IgD-negative memory B cell (primary cell): Measurements from ENCODE around the gene SOBP. TPM values are rescaled to one million over a fixed set of nuclear protein-coding genes. Genes with fewer than 3 reads are reported as not detected.

Source experiments
- H3K27ac Mint-ChIP-seq, 3 donors: one replicate each; pipeline ENCODE4 v1.8.0; 2020 to 2022; ENCODE audit warnings: mild to moderate bottlenecking in 3 of 3, mixed read lengths in 3 of 3, moderate library complexity in 1 of 3
- H3K27me3 Mint-ChIP-seq: one replicate; pipeline ENCODE4 v1.8.0; 2021; ENCODE audit warnings: mixed read lengths
- H3K36me3 Mint-ChIP-seq: one replicate; pipeline ENCODE4 v1.8.0; 2020; ENCODE audit warnings: mild to moderate bottlenecking, mixed read lengths
- H3K4me1 Mint-ChIP-seq, 3 donors: one replicate each; pipeline ENCODE4 v1.8.0; 2020 to 2022; ENCODE audit warnings: mixed read lengths in 3 of 3, mild to moderate bottlenecking in 1 of 3
- H3K4me3 Mint-ChIP-seq, 4 donors: one replicate each; pipeline ENCODE4 v1.8.0; 2020 to 2022; ENCODE audit warnings: mild to moderate bottlenecking in 4 of 4, mixed read lengths in 4 of 4, moderate library complexity in 3 of 4
- H3K9me3 Mint-ChIP-seq, 3 donors: one replicate each; pipeline ENCODE4 v1.8.0; 2020 to 2021; ENCODE audit warnings: mixed read lengths in 3 of 3, mild to moderate bottlenecking in 1 of 3
- polyA plus RNA-seq: library from polyadenylated mRNA; unstranded; fragments of 300-500 nt; fragmentation: Illumina TruSeq; gene quantifications from one replicate; pipeline ENCODE4 v1.2.3, GENCODE V29; 2021

Gene SOBP
- polyA plus RNA-seq, 1 donor from 2014 or later, result 1.0 TPM

DNA sequence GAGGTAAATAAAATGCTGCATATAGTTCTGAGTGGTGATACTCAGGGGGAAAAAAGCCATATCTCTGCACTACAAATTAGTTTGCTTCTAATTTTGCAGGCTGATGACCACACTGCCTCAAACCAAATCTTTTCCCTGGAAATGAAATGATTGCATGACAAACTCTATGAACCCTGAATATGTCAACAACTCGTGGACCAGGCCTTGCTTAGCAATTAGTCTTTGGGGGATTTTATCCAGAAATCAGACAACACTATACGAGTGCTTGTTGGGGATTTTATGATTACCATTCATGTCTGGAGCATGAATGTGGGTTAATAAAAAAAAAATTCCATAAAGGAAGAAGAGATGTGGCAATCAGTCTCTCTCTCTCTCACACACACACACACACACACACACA, 42.0 kb downstream of the SOBP start:
- no peaks in the 10 kb centered on the region for H3K36me3 Mint-ChIP-seq
- H3K27me3 Mint-ChIP-seq, result no peaks in the 10 kb centered on the region
- no peaks in the 10 kb centered on the region for H3K4me1 Mint-ChIP-seq
- H3K9me3 Mint-ChIP-seq, result no peaks in the 10 kb centered on the region
- H3K4me3 Mint-ChIP-seq, result no peak overlapping the region
- no peak overlapping the region for H3K27ac Mint-ChIP-seq

DNA sequence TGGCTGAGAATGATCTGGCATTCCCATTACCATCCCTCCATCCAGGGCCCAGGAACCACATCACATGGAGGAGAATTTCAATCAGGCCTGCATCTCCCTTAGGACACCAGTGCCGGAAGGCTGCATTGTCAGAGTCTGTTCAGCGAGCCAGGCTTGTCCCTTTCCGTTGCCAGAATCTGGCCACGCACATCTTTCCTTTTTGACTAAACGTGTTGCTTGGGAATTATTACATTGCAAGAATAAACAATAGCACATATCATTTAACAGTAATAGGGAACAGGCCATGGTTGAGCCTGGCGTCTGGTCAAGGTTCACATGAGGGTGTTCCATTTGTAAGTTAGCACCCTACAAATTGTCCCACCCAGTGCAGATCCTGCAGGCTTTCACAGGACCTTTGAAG, 42.8 kb downstream of the SOBP start:
- Mint-ChIP-seq H3K4me1 (no peaks in the 10 kb centered on the region), H3K27ac (no peak overlapping the region), H3K9me3 (no peaks in the 10 kb centered on the region), H3K36me3 (no peaks in the 10 kb centered on the region), H3K27me3 (no peaks in the 10 kb centered on the region), H3K4me3 (no peak overlapping the region)

DNA sequence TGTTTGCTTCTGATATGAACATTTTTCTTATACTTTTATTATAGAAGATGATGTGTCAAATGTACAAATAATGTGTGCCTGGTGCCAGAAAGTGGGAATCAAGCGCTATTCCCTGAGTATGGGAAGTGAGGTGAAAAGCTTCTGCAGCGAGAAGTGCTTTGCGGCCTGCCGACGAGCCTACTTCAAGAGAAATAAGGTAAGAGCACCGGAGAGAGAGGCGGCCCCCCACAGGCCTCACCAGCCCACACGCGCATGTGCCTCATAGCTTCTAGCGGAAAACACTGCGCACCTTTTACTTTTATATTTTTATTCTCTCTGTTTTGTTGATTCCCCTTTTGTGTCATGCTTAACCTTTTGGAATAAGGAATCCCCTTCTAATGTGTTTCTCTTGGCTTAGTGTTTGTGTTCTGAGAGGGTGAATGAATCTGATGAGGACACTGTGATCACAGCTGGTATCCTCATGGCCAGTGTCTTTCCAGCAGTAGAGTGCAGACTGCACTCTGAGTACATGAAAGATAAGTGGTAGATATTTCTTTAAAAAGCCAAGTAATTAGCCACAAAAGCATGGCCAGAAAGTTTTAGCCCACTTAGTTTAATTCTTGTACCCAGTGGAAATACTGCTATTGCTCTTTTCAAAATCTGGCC, 43.6 kb downstream of the SOBP start:
- no peaks in the 10 kb centered on the region for H3K36me3 Mint-ChIP-seq
- no peaks in the 10 kb centered on the region for H3K4me1 Mint-ChIP-seq
- no peaks in the 10 kb centered on the region for H3K9me3 Mint-ChIP-seq
- no peak overlapping the region for H3K27ac Mint-ChIP-seq
- no peak overlapping the region for H3K4me3 Mint-ChIP-seq
- no peaks in the 10 kb centered on the region for H3K27me3 Mint-ChIP-seq

DNA sequence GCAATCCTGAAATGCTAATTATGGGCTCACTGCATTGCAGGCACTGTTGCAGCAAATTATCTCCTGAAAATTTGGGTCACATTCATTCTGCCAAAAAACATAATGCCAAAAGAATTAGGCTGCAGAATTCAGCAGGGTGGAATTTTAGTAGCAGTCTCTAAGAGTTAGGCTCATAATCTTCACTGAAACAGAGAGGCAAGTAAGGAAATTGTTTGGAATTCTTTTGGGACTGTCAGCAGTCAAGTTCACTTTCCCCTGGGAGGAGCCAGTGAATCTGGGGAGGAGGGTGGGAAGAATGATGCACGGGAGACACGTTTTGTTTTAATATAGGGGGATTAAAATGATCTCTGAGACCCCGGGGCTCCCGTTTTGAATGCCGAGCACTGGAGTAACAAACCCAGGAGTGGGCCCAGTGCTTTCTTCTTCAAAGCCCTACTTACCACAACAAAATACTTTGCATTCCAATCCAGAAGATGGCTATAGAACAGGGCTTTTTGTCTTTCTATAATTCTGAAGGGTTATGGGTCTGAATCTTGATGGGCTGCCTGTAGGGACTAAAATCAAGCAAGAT, 44.7 kb downstream of the SOBP start:
- Mint-ChIP-seq H3K4me1 (no peaks in the 10 kb centered on the region), H3K36me3 (no peaks in the 10 kb centered on the region), H3K27ac (no peak overlapping the region), H3K9me3 (no peaks in the 10 kb centered on the region), H3K27me3 (no peaks in the 10 kb centered on the region), H3K4me3 (no peak overlapping the region)

DNA sequence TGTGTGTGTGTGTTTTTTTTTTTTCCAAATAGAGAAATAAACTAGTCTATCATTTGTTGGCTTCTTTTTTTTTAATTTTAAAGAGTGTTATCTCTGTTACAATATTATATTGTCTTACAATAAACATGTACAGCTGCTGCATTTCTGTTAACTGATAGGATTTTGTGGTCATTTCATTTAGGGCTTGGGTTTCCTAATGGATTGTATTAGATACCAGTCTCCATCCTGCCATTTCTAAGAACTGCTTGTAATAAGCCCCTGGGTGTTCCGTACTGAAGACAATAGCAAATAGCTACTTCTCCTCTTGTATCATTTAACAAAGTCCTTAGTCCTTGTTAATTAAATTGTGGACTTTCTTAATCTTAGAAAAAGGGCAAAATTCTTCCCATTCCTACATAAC, 45.7 kb downstream of the SOBP start:
- Mint-ChIP-seq H3K9me3 (no peaks in the 10 kb centered on the region), H3K36me3 (no peaks in the 10 kb centered on the region), H3K27me3 (no peaks in the 10 kb centered on the region), H3K27ac (no peak overlapping the region), H3K4me1 (no peaks in the 10 kb centered on the region), H3K4me3 (no peak overlapping the region)

DNA sequence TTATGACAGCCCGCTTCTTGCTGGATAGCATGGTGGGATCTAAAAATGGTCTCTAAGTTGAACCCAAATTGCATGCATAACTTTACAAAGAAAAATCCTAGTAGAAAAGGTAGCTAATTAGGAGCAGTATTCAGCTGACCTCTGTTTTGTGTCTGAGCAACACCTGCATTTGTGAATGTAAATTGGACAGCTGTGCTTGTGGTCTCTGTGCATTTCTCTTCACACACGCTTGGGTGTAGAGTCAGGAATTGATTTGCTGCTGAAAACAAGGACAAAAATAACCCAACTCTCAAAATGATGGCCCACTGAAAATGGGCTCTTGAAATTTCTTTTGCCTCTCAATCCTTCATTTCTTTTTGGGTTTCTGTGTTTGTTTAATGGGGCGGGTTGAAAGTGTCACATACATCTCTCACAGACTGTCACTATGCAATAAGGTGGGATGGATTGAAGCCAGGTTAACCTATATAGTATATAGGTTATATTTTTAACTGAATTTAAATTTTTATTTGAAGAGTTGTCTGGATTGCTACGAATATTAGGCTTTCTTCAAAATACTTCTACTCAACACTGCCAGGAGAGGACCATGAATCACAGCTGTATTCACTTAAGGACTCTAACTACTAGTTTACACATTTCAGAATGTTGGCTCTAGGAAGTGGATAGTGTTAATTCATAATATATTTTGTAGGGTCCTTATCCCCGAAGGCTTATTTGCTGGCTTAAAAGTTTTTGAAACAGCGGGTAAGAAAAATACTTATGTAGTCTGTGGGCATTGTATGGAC, 46.5 kb downstream of the SOBP start:
- Mint-ChIP-seq H3K27me3 (no peaks in the 10 kb centered on the region), H3K9me3 (no peaks in the 10 kb centered on the region), H3K27ac (no peak overlapping the region), H3K4me3 (no peak overlapping the region), H3K36me3 (no peaks in the 10 kb centered on the region), H3K4me1 (no peaks in the 10 kb centered on the region)

DNA sequence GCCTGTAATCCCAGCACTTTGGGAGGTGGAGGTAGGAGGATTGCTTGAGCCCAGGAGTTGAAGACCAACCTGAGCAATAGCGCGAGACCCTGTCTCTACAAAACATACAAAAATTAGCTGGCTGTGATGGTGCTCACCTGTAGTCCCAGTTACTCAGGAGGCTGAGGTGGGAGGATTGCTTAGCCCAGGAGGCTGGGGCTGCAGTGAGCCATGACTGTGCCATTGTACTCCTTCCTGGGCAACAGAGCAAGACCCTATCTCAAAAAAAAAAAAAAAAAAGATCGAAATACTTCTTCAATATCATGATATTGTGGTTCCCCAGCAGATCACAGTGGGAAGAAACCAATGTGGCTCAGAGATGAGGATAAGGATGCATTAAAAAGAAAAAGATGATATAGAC, 47.6 kb downstream of the SOBP start:
- H3K36me3 Mint-ChIP-seq, result peaks cover 4% of the 10 kb centered on the region
- H3K27ac Mint-ChIP-seq, result no peak overlapping the region
- no peak overlapping the region for H3K4me3 Mint-ChIP-seq
- no peaks in the 10 kb centered on the region for H3K4me1 Mint-ChIP-seq
- no peaks in the 10 kb centered on the region for H3K27me3 Mint-ChIP-seq
- no peaks in the 10 kb centered on the region for H3K9me3 Mint-ChIP-seq

DNA sequence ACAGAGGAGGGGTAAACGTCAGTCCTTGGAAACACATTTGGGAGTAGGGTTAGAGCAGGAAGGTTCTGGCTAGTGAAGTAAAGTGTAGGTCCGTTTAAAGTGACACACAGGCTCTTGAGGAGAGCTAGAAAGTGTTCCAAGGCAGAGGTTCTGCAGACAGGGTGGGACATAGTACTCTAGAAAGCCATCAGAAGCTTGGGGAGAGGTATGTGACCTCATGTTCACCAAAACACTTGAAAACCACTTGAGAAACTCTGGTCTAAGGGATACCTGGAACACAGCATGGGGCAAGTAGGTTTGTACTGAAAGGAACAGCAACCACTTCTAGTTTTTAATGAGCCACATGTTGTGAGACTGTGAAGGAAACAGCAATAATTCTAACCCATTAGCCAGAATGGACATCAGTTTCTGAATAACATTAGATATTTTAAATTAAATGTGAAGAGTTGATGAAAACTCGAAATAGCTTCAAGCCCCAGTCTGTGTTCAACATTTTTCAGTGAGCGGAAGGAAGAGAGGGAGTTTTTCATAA, 49.0 kb downstream of the SOBP start:
- no peak overlapping the region for H3K27ac Mint-ChIP-seq
- H3K27me3 Mint-ChIP-seq, result no peaks in the 10 kb centered on the region
- no peak overlapping the region for H3K4me3 Mint-ChIP-seq
- H3K36me3 Mint-ChIP-seq, result peaks cover 4% of the 10 kb centered on the region
- no peaks in the 10 kb centered on the region for H3K4me1 Mint-ChIP-seq
- H3K9me3 Mint-ChIP-seq, result no peaks in the 10 kb centered on the region

DNA sequence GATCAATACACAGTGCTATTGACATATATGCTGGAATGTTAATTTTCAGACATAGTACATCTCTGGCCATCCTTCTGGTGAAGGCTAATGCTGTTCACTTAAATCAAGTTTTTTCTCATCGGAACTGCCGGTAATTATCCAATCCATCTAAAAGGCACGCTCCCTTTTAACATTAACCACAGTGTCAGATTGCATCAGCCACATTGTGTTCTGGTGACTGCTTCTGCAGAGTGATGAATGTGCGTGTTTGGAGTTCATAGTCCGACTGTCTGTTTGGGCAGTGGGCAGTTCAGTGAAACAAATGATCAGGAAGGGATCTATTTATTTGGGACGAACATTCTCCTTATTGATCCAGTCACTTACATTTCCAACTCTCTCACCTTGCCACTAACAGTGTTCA, 49.5 kb downstream of the SOBP start:
- Mint-ChIP-seq H3K36me3 (peaks cover 4% of the 10 kb centered on the region), H3K9me3 (no peaks in the 10 kb centered on the region), H3K4me1 (no peaks in the 10 kb centered on the region), H3K4me3 (no peak overlapping the region), H3K27ac (no peak overlapping the region), H3K27me3 (no peaks in the 10 kb centered on the region)

DNA sequence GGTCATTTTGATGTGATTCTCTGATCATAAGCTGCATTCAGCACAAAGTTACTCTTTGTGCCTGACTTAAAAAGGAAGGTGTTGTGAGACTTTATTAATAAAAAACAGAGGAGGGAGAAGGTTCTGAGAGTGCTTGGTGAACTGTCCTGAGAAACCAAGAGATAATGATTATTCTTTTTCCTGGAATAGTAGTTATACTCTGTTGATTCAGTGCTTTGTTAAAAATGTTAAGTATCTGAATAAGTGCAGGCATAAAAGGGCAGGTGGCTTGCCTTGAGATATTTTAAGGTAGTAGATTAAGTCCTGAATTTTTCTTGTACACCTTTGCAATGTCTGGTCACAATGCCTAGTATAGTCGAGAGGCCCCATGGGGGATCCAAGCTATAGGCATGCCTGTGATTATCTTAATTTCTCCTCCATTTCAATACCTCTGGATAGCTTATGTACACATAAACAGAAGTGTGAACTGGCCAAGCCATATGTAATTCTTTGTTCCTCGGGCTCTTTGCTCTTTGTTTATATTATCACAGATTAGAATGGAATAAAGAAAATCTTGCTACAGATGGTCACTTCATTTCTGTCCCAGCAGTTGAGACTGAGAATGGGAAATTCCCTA, 50.0 kb downstream of the SOBP start:
- H3K27me3 Mint-ChIP-seq, result no peaks in the 10 kb centered on the region
- H3K9me3 Mint-ChIP-seq, result no peaks in the 10 kb centered on the region
- no peak overlapping the region for H3K27ac Mint-ChIP-seq
- H3K36me3 Mint-ChIP-seq, result peaks cover 4% of the 10 kb centered on the region
- no peaks in the 10 kb centered on the region for H3K4me1 Mint-ChIP-seq
- H3K4me3 Mint-ChIP-seq, result no peak overlapping the region

DNA sequence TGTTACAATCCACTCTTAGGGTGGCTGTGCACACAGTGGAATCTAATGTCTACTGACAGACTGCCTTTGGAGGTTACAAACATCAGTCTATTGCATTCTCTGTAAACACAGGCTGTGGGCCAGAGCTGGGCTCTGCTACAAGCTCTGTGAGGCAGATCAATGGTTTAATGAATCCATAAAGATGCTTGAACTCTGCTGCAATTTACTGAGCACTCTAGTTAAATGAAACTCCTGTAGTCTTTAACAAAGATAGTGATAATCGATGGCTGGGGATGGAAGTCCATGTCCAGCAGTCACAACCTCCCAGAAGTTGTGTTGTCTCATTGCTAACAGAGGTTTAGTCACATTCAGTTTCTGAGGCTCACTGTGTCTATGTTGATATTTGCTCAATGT, 50.5 kb downstream of the SOBP start:
- H3K4me3 Mint-ChIP-seq, result no peak overlapping the region
- H3K27ac Mint-ChIP-seq, result no peak overlapping the region
- peaks cover 4% of the 10 kb centered on the region for H3K36me3 Mint-ChIP-seq
- no peaks in the 10 kb centered on the region for H3K4me1 Mint-ChIP-seq
- no peaks in the 10 kb centered on the region for H3K9me3 Mint-ChIP-seq
- H3K27me3 Mint-ChIP-seq, result no peaks in the 10 kb centered on the region

DNA sequence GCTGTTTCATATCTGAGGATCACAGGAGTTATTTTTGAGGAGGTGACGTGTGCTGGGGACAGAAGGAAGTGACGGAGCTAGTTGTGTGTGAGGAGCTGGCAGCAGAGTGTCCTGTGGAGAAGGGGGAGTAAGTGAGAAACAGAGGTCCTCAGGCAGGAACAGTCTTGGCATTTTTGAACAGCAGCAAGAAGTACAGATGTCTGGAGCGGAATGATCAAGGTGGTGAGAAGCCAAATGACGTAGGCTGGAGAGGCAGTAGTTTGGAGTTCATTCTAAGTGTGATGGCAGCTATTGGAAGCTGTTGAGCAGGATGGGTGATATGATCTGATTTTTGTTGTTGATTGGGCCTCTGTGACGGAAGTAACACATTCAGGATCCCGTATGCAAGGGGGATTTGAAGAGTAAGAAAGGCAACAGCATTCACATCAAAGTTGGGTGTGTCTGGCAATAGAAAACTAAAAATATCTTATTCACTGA, 52.3 kb downstream of the SOBP start:
- Mint-ChIP-seq H3K4me3 (no peak overlapping the region), H3K4me1 (peaks cover 0 to 1% (median 0%) of the 10 kb centered on the region in 3 donors), H3K9me3 (no peaks in the 10 kb centered on the region), H3K36me3 (peaks cover 4% of the 10 kb centered on the region), H3K27me3 (no peaks in the 10 kb centered on the region), H3K27ac (no peak overlapping the region)

DNA sequence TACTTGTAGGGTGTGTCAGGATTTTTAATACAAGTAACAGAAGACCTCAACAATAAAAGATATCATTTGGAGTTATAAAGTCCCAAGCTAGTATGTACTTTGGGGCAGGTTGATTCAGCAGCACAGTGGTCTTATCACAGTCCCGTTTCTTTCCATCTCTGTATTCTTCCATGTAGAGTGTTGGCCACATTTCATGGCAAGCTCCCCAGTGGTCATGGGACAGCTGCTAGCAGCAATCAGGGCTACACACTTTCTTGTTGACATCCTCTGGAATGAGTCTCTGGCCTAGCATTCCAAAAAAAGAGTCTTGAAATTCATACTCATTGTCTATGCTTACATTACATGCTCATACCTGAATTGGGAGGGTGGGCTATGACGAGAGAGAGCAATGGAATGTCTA, 53.2 kb downstream of the SOBP start:
- no peaks in the 10 kb centered on the region for H3K27me3 Mint-ChIP-seq
- H3K4me3 Mint-ChIP-seq, result no peak overlapping the region
- H3K4me1 Mint-ChIP-seq, result peaks cover 0 to 1% (median 0%) of the 10 kb centered on the region in 3 donors
- peaks cover 4% of the 10 kb centered on the region for H3K36me3 Mint-ChIP-seq
- H3K27ac Mint-ChIP-seq, result no peak overlapping the region
- no peaks in the 10 kb centered on the region for H3K9me3 Mint-ChIP-seq

DNA sequence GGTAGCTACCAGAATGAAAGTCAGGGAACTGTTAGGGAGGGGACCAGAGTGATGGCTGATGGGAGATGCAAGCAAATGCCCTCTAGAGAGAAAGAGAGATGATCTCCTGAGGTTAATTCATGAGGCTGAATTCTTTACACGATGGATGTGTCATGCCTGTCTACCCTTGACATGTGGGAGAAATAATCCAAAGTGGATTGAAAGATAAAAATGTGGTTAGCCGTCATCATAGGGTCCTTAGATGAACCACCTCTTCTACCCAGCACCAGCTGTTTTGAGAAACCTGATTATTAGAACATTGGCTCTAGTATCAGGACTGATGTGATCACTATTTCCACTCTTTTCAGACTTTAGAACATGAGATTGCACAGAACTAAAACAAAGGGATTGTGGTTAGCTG, 53.6 kb downstream of the SOBP start:
- Mint-ChIP-seq H3K4me1 (peaks cover 0 to 1% (median 0%) of the 10 kb centered on the region in 3 donors), H3K27me3 (no peaks in the 10 kb centered on the region)

DNA sequence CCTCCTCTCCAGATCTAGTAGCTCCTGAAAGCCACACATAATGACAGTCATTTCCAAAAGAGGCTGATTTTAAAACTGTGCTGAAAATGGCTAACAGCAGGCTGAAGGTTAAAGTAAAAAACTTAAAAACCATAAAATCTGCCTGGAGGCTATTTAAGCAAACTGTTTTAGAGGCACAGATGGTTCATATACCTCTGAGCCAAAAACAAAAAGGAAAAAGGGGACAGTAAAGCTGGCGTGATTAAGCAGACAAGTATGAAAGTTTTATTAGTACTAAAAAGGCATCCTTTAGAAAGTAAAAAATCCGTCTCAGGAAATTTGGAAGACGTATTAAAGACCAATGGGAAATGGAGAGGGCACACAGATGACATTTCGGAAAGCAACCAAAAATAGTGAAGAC, 55.8 kb downstream of the SOBP start:
- H3K36me3 Mint-ChIP-seq, result peaks cover 4% of the 10 kb centered on the region
- no peak overlapping the region for H3K27ac Mint-ChIP-seq
- H3K4me3 Mint-ChIP-seq, result no peak overlapping the region
- H3K27me3 Mint-ChIP-seq, result no peaks in the 10 kb centered on the region
- no peaks in the 10 kb centered on the region for H3K9me3 Mint-ChIP-seq
- peaks cover 7 to 10% (median 7%) of the 10 kb centered on the region in 3 donors for H3K4me1 Mint-ChIP-seq

More for the DNA sequence above, 53.6 kb downstream of the SOBP start:
- H3K4me3 Mint-ChIP-seq, result no peak overlapping the region
- H3K36me3 Mint-ChIP-seq, result peaks cover 4% of the 10 kb centered on the region
- H3K27ac Mint-ChIP-seq, result no peak overlapping the region
- no peaks in the 10 kb centered on the region for H3K9me3 Mint-ChIP-seq
